HCEC 1CT (cell line): ENCODE measurements around the gene MAPK11.

Source experiments
- DNase-seq: peaks from one replicate; pipeline ENCODE4 v3.0.0-alpha.2; 2017

Gene MAPK11

GRCh38 chr22:50246242-50247175 is 23.7 kb downstream of the MAPK11 start:
- no peak for DNase-seq

GRCh38 chr22:50245214-50246072 is 24.7 kb downstream of the MAPK11 start:
- DNase-seq: no peak

- peak; percentile 86 for DNase-seq
Observed at GRCh38 chr22:50244420-50245213, 25.6 kb downstream of the MAPK11 start, which contains the start of gene TUBGCP6. TUBGCP6 (minus strand) TSS chr22:50245023; CDS start chr22:50244459, 564 bp downstream.

- DNase-seq: no peak
Observed at GRCh38 chr22:50243685-50244419, 26.3 kb downstream of the MAPK11 start.

- no peak for DNase-seq
Observed at GRCh38 chr22:50242406-50242949, 27.7 kb downstream of the MAPK11 start.

GRCh38 chr22:50238755-50239154 is 31.4 kb downstream of the MAPK11 start:
- DNase-seq: no peak

GRCh38 chr22:50236731-50237409 is 33.3 kb downstream of the MAPK11 start:
- no peak for DNase-seq

- no peak for DNase-seq
Observed at GRCh38 chr22:50233223-50233622, 37.0 kb downstream of the MAPK11 start.

- no peak for DNase-seq
Observed at GRCh38 chr22:50232481-50233151, 37.6 kb downstream of the MAPK11 start.

GRCh38 chr22:50229370-50229769 is 40.8 kb downstream of the MAPK11 start:
- no peak for DNase-seq

- no peak for DNase-seq
Observed at GRCh38 chr22:50228366-50228765, 41.8 kb downstream of the MAPK11 start.

- DNase-seq: no peak
Observed at GRCh38 chr22:50227579-50228215, 42.5 kb downstream of the MAPK11 start.

- DNase-seq: no peak
Observed at GRCh38 chr22:50226875-50227165, 43.4 kb downstream of the MAPK11 start.

- DNase-seq: no peak
Observed at GRCh38 chr22:50226063-50226874, 43.9 kb downstream of the MAPK11 start.

- DNase-seq: no peak
Observed at GRCh38 chr22:50225200-50225969, 44.8 kb downstream of the MAPK11 start.

- DNase-seq: no peak
Observed at GRCh38 chr22:50224071-50224470, 46.1 kb downstream of the MAPK11 start.

- DNase-seq: no peak
Observed at GRCh38 chr22:50222508-50222907, 47.7 kb downstream of the MAPK11 start.
